ENCODE measurements around the gene SNCA.

DNA sequence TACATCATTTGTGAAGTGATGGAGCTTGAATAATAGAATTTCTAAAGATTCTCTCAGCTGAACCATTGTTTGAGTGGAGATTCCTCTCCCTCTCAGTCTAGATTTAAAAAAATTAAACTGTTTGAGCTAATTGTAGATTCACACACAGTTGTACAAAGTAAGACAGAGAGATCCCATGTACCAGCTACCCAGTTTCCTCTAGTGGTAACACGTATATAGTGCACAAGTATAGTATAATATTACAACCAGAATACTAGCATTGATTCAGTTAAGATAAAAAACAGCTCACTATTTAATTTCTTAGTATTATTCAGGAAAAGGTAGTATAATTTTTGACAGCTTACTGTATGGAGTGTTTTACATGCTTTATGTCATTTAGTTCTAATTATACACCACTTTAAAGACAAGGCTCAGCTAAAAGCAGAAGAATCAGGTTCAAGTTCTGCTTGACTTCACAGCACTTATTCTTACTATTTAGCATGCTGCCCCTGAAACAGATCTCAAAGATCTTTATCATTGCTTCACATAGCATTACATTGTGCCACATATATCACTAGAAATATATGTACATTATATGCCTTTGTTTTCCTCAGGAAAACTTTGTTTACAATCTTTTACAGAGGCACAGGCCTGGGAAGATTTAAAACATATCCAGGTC, 136.1 kb downstream of the SNCA start:
- TF ChIP-seq, protein P1, sequence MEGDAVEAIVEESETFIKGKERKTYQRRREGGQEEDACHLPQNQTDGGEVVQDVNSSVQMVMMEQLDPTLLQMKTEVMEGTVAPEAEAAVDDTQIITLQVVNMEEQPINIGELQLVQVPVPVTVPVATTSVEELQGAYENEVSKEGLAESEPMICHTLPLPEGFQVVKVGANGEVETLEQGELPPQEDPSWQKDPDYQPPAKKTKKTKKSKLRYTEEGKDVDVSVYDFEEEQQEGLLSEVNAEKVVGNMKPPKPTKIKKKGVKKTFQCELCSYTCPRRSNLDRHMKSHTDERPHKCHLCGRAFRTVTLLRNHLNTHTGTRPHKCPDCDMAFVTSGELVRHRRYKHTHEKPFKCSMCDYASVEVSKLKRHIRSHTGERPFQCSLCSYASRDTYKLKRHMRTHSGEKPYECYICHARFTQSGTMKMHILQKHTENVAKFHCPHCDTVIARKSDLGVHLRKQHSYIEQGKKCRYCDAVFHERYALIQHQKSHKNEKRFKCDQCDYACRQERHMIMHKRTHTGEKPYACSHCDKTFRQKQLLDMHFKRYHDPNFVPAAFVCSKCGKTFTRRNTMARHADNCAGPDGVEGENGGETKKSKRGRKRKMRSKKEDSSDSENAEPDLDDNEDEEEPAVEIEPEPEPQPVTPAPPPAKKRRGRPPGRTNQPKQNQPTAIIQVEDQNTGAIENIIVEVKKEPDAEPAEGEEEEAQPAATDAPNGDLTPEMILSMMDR (IDR thresholded peaks at IDR 0.05) = no peak
- TF ChIP-seq POLR2A (IDR thresholded peaks at IDR 0.05) = no peak

All from esophagus squamous epithelium (tissue), 4 donors.